Measurements from ENCODE around the gene APOA1.

- TF ChIP-seq CTCF (tag by site-specific recombination; IDR thresholded peaks at IDR 0.05): no peak
- TF ChIP-seq, protein P1, sequence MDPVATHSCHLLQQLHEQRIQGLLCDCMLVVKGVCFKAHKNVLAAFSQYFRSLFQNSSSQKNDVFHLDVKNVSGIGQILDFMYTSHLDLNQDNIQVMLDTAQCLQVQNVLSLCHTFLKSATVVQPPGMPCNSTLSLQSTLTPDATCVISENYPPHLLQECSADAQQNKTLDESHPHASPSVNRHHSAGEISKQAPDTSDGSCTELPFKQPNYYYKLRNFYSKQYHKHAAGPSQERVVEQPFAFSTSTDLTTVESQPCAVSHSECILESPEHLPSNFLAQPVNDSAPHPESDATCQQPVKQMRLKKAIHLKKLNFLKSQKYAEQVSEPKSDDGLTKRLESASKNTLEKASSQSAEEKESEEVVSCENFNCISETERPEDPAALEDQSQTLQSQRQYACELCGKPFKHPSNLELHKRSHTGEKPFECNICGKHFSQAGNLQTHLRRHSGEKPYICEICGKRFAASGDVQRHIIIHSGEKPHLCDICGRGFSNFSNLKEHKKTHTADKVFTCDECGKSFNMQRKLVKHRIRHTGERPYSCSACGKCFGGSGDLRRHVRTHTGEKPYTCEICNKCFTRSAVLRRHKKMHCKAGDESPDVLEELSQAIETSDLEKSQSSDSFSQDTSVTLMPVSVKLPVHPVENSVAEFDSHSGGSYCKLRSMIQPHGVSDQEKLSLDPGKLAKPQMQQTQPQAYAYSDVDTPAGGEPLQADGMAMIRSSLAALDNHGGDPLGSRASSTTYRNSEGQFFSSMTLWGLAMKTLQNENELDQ (tag by site-specific recombination; IDR thresholded peaks at IDR 0.05; ENCODE audit: low read depth): no peak
- no peak for TF ChIP-seq ZNF76 (tag by site-specific recombination; IDR thresholded peaks at IDR 0.05; ENCODE audit: borderline replicate concordance, low read depth)
- no peak for TF ChIP-seq ZNF660 (tag by site-specific recombination; IDR thresholded peaks at IDR 0.05)
- TF ChIP-seq ZNF311 (tag by site-specific recombination; IDR thresholded peaks at IDR 0.05; ENCODE audit: borderline replicate concordance): no peak
These were observed 3.4 kb upstream of the APOA1 start for GRCh38 chr11:116840746-116841296.
